IMR-90 (cell line): ENCODE results near the gene RIF1. TPM values are rescaled to one million over a fixed set of nuclear protein-coding genes. Genes with fewer than 3 reads are reported as not detected.

ENCODE experiments used
- ATAC-seq: fragments of 200-7000 bp; cut with Tn5 transposase; 2 replicates; pipeline ENCODE4 v1.9.1; 2020; ENCODE audit warnings: low read depth, mild to moderate bottlenecking, moderate library complexity
- BruUV-seq: library from RNA; stranded (reverse); fragments of 400-500 nt; replicated peaks from 2 replicates; lab custom pipeline; 2021; lab: Mats Ljungman, UMichigan
- CTCF ChIA-PET: fragments of 300-600 bp; formaldehyde crosslinking; extraction: SDS; loops from one replicate; lab custom pipeline; 2021; ENCODE audit warnings: antibody characterized with exemption; lab: Yijun Ruan, JAX
- POLR2A ChIA-PET: fragments of 300-600 bp; sonication (Branson Sonifier 250); formaldehyde crosslinking; loops from one replicate; lab custom pipeline; 2022; ENCODE audit warnings: antibody characterized with exemption; ENCODE audit not compliant: unreplicated experiment; lab: Charles Lee
- DNase-seq: peaks from one replicate; pipeline ENCODE4 v3.0.0; 2013
- H2AFZ ChIP-seq: replicated peaks from 2 replicates; pipeline ENCODE3; 2013; ENCODE audit warnings: low read length, mild to moderate bottlenecking; ENCODE audit not compliant: poor library complexity
- H2AK5ac ChIP-seq: 2 replicates; pipeline ENCODE4 v1.6.1; 2013; ENCODE audit warnings: low read depth, low read length, inconsistent platforms
- H2AK9ac ChIP-seq: replicated peaks from 2 replicates; pipeline ENCODE3; 2013; ENCODE audit warnings: mild to moderate bottlenecking, low read depth, low read length, moderate library complexity; ENCODE audit not compliant: poor library complexity
- H2BK120ac ChIP-seq: 2 replicates; pipeline ENCODE4 v1.6.1; 2013; ENCODE audit warnings: low read depth, low read length, inconsistent platforms
- H2BK15ac ChIP-seq: 3 replicates; pipeline ENCODE4 v1.6.1; 2013; ENCODE audit warnings: low read depth, low read length, inconsistent platforms
- H2BK20ac ChIP-seq: 2 replicates; pipeline ENCODE4 v1.6.1; 2013; ENCODE audit warnings: low read depth, mild to moderate bottlenecking, inconsistent platforms, low read length, moderate library complexity
- H2BK5ac ChIP-seq: 2 replicates; pipeline ENCODE4 v1.6.1; 2013; ENCODE audit warnings: mild to moderate bottlenecking, low read depth, low read length, inconsistent platforms; ENCODE audit not compliant: poor library complexity, severe bottlenecking
- H3K14ac ChIP-seq: replicated peaks from 2 replicates; pipeline ENCODE4 v1.6.1; 2013; ENCODE audit warnings: low read depth, low read length, inconsistent platforms
- H3K18ac ChIP-seq: 2 replicates; pipeline ENCODE4 v1.6.1; 2013; ENCODE audit warnings: low read depth, low read length, control low read depth
- H3K23ac ChIP-seq: 2 replicates; pipeline ENCODE4 v1.6.1; 2013; ENCODE audit warnings: low read depth, low read length, inconsistent platforms
- H3K27ac ChIP-seq: 2 replicates; pipeline ENCODE4 v1.5.1; 2013; ENCODE audit warnings: mild to moderate bottlenecking, control low read depth, low read length; ENCODE audit not compliant: insufficient read depth
- H3K27me3 ChIP-seq: 2 replicates; pipeline ENCODE4 v1.6.1; 2013; ENCODE audit warnings: low read length; ENCODE audit not compliant: control insufficient read depth, insufficient read depth
- H3K36me3 ChIP-seq: 2 replicates; pipeline ENCODE4 v1.6.1; 2013; ENCODE audit warnings: low read length, mixed read lengths; ENCODE audit not compliant: control insufficient read depth, insufficient read depth
- H3K4ac ChIP-seq: 2 replicates; pipeline ENCODE4 v1.6.1; 2013; ENCODE audit warnings: low read depth, low read length, inconsistent platforms
- H3K4me1 ChIP-seq: 2 replicates; pipeline ENCODE4 v1.6.1; 2013; ENCODE audit warnings: low read length, mixed read lengths; ENCODE audit not compliant: control insufficient read depth, insufficient read depth
- H3K4me2 ChIP-seq: 2 replicates; pipeline ENCODE4 v1.6.1; 2013; ENCODE audit warnings: low read depth, mild to moderate bottlenecking, control low read depth, low read length, moderate library complexity
- H3K4me3 ChIP-seq: 2 replicates; pipeline ENCODE4 v1.5.1; 2013; ENCODE audit warnings: low read depth, mild to moderate bottlenecking, control low read depth, low read length, moderate library complexity; ENCODE audit not compliant: insufficient read depth
- H3K56ac ChIP-seq: 2 replicates; pipeline ENCODE4 v1.6.1; 2013; ENCODE audit warnings: low read length, inconsistent platforms; ENCODE audit not compliant: insufficient read depth; ENCODE audit errors: extremely low read depth
- H3K79me1 ChIP-seq, 2 experiments: 2 replicates each; pipeline ENCODE4 v1.6.1; 2013; ENCODE audit warnings: low read length in 2 of 2, inconsistent platforms in 1 of 2, low read depth in 1 of 2
- H3K9ac ChIP-seq: 2 replicates; pipeline ENCODE4 v1.6.1; 2013; ENCODE audit warnings: low read depth, low read length, control low read depth
- H3K9me1 ChIP-seq: 2 replicates; pipeline ENCODE4 v1.6.1; 2013; ENCODE audit warnings: low read length, inconsistent platforms; ENCODE audit not compliant: insufficient read depth
- H3K9me3 ChIP-seq: 2 replicates; pipeline ENCODE4 v1.6.1; 2013; ENCODE audit warnings: low read length; ENCODE audit not compliant: control insufficient read depth, insufficient read depth
- H4K20me1 ChIP-seq: 2 replicates; pipeline ENCODE4 v1.6.1; 2013; ENCODE audit warnings: low read length, inconsistent platforms; ENCODE audit not compliant: insufficient read depth
- H4K5ac ChIP-seq: 2 replicates; pipeline ENCODE4 v1.6.1; 2013; ENCODE audit warnings: mild to moderate bottlenecking, low read depth, low read length, control low read depth
- H4K8ac ChIP-seq, 2 experiments: 2 replicates each; pipeline ENCODE4 v1.6.1; 2013; ENCODE audit warnings: low read depth in 2 of 2, low read length in 2 of 2, control low read depth in 1 of 2, inconsistent platforms in 1 of 2
- H4K91ac ChIP-seq: 2 replicates; pipeline ENCODE4 v1.6.1; 2013; ENCODE audit warnings: low read depth, low read length, inconsistent platforms; ENCODE audit not compliant: insufficient read depth
- CHD1 ChIP-seq: IDR thresholded peaks from 2 replicates; pipeline ENCODE4 v1.6.1; 2012; ENCODE audit warnings: low read depth, low read length, improper control_type of control experiment
- MAFK ChIP-seq: IDR thresholded peaks from 2 replicates; pipeline ENCODE4 v1.6.1; 2012; ENCODE audit warnings: low read depth, low read length, improper control_type of control experiment
- WGBS, 2 experiments: methylation state at CpG; one replicate each; pipeline versions ENCODE4 v1.1.5 to v1.1.7; 2013; ENCODE audit warnings: missing lambda C conversion rate in 2 of 2; ENCODE audit not compliant: insufficient read length in 1 of 2; ENCODE audit errors: extremely low coverage in 2 of 2; 5-methylcytosine and 5-hydroxymethylcytosine counted together
- dilution Hi-C: fragments of 300-500 bp; cut with HindIII; formaldehyde crosslinking; loops from one replicate; pipeline ENCODE4 v1.14.3; 2018; ENCODE audit warnings: low sequenced_read_pairs; ENCODE audit not compliant: unreplicated experiment
- in situ Hi-C: fragments of 300-500 bp; cut with MboI; formaldehyde crosslinking; loops from 3 replicates; pipeline ENCODE4 v1.14.3; 2019; ENCODE audit warnings: low sequenced_read_pairs, inconsistent platforms, mixed read lengths
- intact Hi-C: fragments of 100-400 bp; cut with micrococcal nuclease; formaldehyde crosslinking; loops from 2 replicates; pipeline ENCODE4 v1.10.0; 2022
- polyA plus RNA-seq, 3 experiments: library from polyadenylated mRNA; depleted of rRNA; stranded (reverse); fragments of >200 nt; gene quantifications; 2 replicates each; pipeline ENCODE4 v1.2.3, GENCODE V29; 2012; ENCODE audit warnings: low replicate concordance in 1 of 3
- total RNA-seq: library from RNA; depleted of rRNA; stranded (reverse); fragments of >200 nt; gene quantifications from 2 replicates; pipeline ENCODE4 v1.2.3, GENCODE V29; 2012

The RIF1 gene
- total and polyA plus RNA-seq, 2 of the 4 experiments (the other 2 are of a cell fraction), result 4.3 to 43.9 TPM

DNA sequence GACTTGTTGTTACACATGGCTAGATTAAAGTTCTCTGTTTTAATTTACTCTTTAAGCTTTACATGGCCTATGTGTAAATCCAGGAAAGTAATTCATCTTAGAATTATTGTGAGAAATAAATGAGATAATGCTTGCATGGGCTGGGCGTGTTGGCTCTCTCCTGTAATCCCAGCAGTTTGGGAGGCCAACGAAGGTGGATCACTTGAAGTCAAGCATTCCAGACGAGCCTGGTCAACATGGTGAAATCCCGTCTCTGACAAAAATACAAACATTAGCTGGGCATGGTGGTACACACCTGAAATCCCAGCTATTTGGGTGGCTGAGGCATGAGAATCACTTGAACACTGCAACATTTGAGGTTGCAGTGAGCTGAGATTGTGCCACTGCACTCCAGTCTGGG is 4.3 kb upstream of the RIF1 start:
- no peak overlapping the region for H2AK5ac ChIP-seq
- no peaks in the 10 kb centered on the region for H3K27me3 ChIP-seq
- H3K18ac ChIP-seq, result no peak overlapping the region
- no peak overlapping the region for H4K5ac ChIP-seq
- in situ Hi-C loops (no loop called here), dilution Hi-C loops (no loop called here), intact Hi-C loops (no loop called here)
- no peak overlapping the region for H3K14ac ChIP-seq
- H2AFZ ChIP-seq, result no peak overlapping the region
- H3K36me3 ChIP-seq, result no peaks in the 10 kb centered on the region
- H3K23ac ChIP-seq, result no peak overlapping the region
- BruUV-seq, result no TSS peak
- H2AK9ac ChIP-seq, result no peak overlapping the region
- H2BK120ac ChIP-seq, result no peak overlapping the region
- H3K4me3 ChIP-seq, result no peak overlapping the region
- no peaks in the 10 kb centered on the region for H3K9me3 ChIP-seq
- peaks cover 5% of the 10 kb centered on the region for H4K20me1 ChIP-seq
- H4K8ac ChIP-seq, result no peak overlapping the region
- CTCF ChIA-PET, result no interaction called here
- ATAC-seq, result no peak
- H3K27ac ChIP-seq, result no peak overlapping the region
- POLR2A ChIA-PET, result no interaction called here
- H3K4me2 ChIP-seq, result no peak overlapping the region
- TF ChIP-seq CHD1, result no peak
- no peak for TF ChIP-seq MAFK
- H3K9me1 ChIP-seq, result no peaks in the 10 kb centered on the region
- 100% methylated on average over 1 of the region's 4 CpGs; no CpG with 5 or more reads in 1 of the 2 experiments for WGBS, 2 experiments
- H3K56ac ChIP-seq, result no peak overlapping the region
- no peaks in the 10 kb centered on the region for H3K4me1 ChIP-seq
- no peak overlapping the region for H3K9ac ChIP-seq
- H2BK15ac ChIP-seq, result no peak overlapping the region
- no peak overlapping the region for H2BK5ac ChIP-seq
- peaks cover 0 to 2% of the 10 kb centered on the region in 2 experiments; a peak in 1 of 4 replicates for H3K79me1 ChIP-seq
- H2BK20ac ChIP-seq, result no peak overlapping the region
- no peak overlapping the region for H3K4ac ChIP-seq
- H4K91ac ChIP-seq, result no peak overlapping the region
- DNase-seq, result no peak
